Epithelial cell of prostate (primary cell): ENCODE data around the gene TSPY2.
"Not testable (repeated sequence)": the region's sequence is repeated elsewhere in the genome, so short reads cannot be mapped to it uniquely, and the experiment has no call there.

Source experiments
- DNase-seq: peaks from one replicate; pipeline ENCODE4 v3.0.0-alpha.2; 2011; ENCODE audit warnings: low read depth, low spot score
- H3K27ac ChIP-seq: fragments of 450-650 bp; 2 replicates; pipeline ENCODE4 v1.5.1; 2017; ENCODE audit warnings: mild to moderate bottlenecking

TSPY2 gene

DNA sequence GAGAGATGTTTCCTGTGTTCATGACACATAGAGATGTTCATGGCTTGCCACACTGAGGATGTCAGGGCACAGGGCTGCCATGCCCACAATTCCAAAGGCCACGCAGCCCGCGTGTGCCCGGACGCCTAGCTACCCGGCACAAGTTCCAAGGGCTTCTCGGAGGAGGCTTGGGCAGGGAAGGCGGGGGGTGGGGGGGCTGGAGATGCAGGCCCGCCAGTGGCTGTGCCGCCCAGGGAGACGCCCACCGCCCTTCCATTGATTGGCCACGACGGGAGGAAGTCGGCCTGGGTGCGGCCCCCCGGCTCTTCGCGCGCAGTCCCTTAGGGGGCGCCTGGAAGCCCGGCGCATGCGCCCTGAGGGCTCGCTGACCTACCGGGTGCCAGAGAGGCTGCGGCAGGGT is at the start of gene TSPY2:
TSPY2 (plus strand) TSS at position 301 of the 400 bp plus-strand sequence; CDS start at position 347, 46 bp downstream.
- not testable (repeated sequence) for DNase-seq, H3K27ac ChIP-seq

GRCh38 chrY:6209565-6209964 is 36.5 kb upstream of the TSPY2 start:
- DNase-seq, H3K27ac ChIP-seq: not testable (repeated sequence)

GRCh38 chrY:6217045-6217444 is 29.0 kb upstream of the TSPY2 start:
- not testable (repeated sequence) for DNase-seq, H3K27ac ChIP-seq

DNA sequence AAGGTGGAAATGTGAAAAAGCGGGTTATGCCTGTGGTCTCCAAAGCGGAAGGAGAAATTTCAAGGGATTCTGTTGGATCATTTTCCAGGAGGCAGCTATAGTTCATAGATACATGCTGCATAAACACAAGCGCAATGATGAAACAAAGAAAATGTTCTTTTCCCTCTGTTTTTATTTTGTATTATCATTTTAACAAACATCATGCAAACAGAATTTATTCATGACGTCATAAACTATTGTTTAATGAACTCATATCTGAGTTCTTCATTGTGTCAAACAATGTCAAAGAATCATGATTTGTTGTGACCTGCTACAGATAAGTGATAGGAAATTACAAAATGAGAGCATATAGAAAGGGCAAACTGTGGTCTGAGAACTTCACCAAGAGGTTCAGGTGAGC is 23.8 kb downstream of the TSPY2 start:
- DNase-seq, H3K27ac ChIP-seq: not testable (repeated sequence)
